Eye (tissue), 1 donor: Measurements from ENCODE around the gene CACNA1C.

Experiments
- DNase-seq: peaks from one replicate; pipeline ENCODE4 v3.0.0-alpha.2; 2015

Gene CACNA1C

GRCh38 chr12:2347844-2348481 lies 295.2 kb downstream of the CACNA1C start:
- DNase-seq, result no peak

GRCh38 chr12:2348482-2348852 lies 295.7 kb downstream of the CACNA1C start:
- DNase-seq, result no peak

- no peak for DNase-seq
These were observed 298.4 kb downstream of the CACNA1C start for GRCh38 chr12:2351161-2351560.

GRCh38 chr12:2352203-2352602 lies 299.4 kb downstream of the CACNA1C start:
- DNase-seq, result no peak

- DNase-seq, result no peak
These were observed 300.5 kb downstream of the CACNA1C start for GRCh38 chr12:2353281-2353680.

- no peak for DNase-seq
These were observed 300.9 kb downstream of the CACNA1C start for GRCh38 chr12:2353691-2354090.

GRCh38 chr12:2354151-2354991 lies 301.6 kb downstream of the CACNA1C start:
- peak; percentile 79 for DNase-seq

- no peak for DNase-seq
These were observed 302.4 kb downstream of the CACNA1C start for GRCh38 chr12:2355198-2355597.

GRCh38 chr12:2355604-2356003 lies 302.8 kb downstream of the CACNA1C start:
- no peak for DNase-seq

- DNase-seq, result no peak
These were observed 303.9 kb downstream of the CACNA1C start for GRCh38 chr12:2356601-2357125.

GRCh38 chr12:2358986-2359658 lies 306.3 kb downstream of the CACNA1C start:
- DNase-seq, result peak; percentile 54

- no peak for DNase-seq
These were observed 307.2 kb downstream of the CACNA1C start for GRCh38 chr12:2359725-2360629.

- no peak for DNase-seq
These were observed 307.9 kb downstream of the CACNA1C start for GRCh38 chr12:2360630-2361170.

- DNase-seq, result no peak
These were observed 311.2 kb downstream of the CACNA1C start for GRCh38 chr12:2363836-2364609.

- DNase-seq, result no peak
These were observed 311.9 kb downstream of the CACNA1C start for GRCh38 chr12:2364631-2365051.

GRCh38 chr12:2366711-2367110 lies 313.9 kb downstream of the CACNA1C start:
- no peak for DNase-seq

GRCh38 chr12:2372178-2372577 lies 319.4 kb downstream of the CACNA1C start:
- DNase-seq, result peak; percentile 69

GRCh38 chr12:2372735-2373134 lies 319.9 kb downstream of the CACNA1C start:
- no peak for DNase-seq

GRCh38 chr12:2373307-2373706 lies 320.5 kb downstream of the CACNA1C start:
- no peak for DNase-seq

- DNase-seq, result no peak
These were observed 321.5 kb downstream of the CACNA1C start for GRCh38 chr12:2374092-2374906.
